Measurements from ENCODE around the gene SPATA16. TPM values are rescaled to one million over a fixed set of nuclear protein-coding genes. Genes with fewer than 3 reads are reported as not detected.

The SPATA16 gene
- total RNA-seq, 4 donors from 2014 or later, result not detected

DNA sequence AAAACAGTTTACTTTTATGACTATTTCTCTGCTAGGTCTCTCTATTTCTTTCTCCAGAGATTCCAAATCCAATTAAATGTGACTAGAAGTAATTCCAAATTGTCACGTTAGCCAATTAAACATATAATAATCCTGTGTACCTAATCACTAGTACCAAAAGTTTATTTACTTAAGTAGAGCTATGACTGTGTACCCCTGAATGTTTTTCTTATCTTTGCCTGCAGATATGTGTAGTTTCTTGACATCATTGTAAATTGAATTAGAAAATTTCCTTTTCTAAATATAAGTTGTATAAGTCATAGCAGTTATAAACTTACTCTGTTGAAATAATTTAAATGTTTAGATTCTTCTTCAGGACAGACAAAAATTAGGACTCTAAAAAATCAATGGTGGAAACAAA, 163.3 kb downstream of the SPATA16 start:
- no peaks in the 10 kb centered on the region for H3K9me3 ChIP-seq
- intact Hi-C loops (cut with DNase I), result no loop called here
- TF ChIP-seq, protein P1, sequence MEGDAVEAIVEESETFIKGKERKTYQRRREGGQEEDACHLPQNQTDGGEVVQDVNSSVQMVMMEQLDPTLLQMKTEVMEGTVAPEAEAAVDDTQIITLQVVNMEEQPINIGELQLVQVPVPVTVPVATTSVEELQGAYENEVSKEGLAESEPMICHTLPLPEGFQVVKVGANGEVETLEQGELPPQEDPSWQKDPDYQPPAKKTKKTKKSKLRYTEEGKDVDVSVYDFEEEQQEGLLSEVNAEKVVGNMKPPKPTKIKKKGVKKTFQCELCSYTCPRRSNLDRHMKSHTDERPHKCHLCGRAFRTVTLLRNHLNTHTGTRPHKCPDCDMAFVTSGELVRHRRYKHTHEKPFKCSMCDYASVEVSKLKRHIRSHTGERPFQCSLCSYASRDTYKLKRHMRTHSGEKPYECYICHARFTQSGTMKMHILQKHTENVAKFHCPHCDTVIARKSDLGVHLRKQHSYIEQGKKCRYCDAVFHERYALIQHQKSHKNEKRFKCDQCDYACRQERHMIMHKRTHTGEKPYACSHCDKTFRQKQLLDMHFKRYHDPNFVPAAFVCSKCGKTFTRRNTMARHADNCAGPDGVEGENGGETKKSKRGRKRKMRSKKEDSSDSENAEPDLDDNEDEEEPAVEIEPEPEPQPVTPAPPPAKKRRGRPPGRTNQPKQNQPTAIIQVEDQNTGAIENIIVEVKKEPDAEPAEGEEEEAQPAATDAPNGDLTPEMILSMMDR (IDR thresholded peaks at IDR 0.05), result no peak
- no peak for TF ChIP-seq POLR2A (IDR thresholded peaks at IDR 0.05)
- DNase-seq, result no peak
- H3K36me3 ChIP-seq, result no peaks in the 10 kb centered on the region
- no peaks in the 10 kb centered on the region for H3K4me1 ChIP-seq
- H3K27ac ChIP-seq, result no peak overlapping the region
- H3K4me3 ChIP-seq (replicated peaks in 1 of 3), result no peak overlapping the region
- 80 to 83% methylated on average over 1 of the region's 1 CpG for WGBS, 2 donors
- H3K27me3 ChIP-seq, result no peaks in the 10 kb centered on the region

DNA sequence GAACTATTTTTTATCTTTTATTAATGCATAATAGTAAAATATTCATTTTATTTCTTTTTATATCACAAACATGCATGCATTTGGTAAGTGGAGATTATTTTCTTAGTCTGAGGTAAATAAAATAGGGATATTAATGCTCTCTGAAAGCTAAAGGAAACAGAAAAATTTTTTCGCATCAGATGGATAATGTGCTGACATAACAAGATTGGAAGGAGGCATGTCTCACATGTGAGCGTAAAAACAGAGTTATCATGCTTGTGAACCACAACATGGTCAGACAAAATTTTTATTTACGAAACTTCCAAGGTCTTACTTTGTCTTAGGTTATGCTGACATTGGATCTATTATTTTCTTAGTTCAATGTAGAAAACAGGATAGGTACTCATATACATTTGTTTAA, 166.1 kb downstream of the SPATA16 start:
- 93 to 94% methylated on average over 3 of the region's 3 CpGs for WGBS, 2 donors
- H3K27me3 ChIP-seq, result no peaks in the 10 kb centered on the region

DNA sequence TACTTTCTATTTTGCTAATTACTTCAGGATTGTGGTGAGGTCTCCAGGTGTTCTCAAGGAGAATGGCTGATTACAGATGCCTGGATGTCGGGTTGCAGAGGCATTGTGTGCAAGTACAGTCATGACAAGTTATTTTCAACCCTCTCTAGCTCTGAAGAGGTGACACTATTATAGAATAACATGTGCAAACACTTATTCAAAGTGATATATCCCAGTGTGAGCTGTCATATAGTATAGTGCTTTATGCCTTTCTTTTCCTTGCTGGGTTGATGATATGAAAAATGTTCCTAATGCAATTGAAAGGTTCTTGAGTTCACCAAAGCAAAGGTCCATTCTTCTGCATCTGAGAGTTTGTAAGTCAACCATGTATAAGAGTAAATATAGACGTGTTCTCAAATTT, 167.2 kb downstream of the SPATA16 start:
- H3K4me3 ChIP-seq (replicated peaks in 1 of 3), result no peak overlapping the region
- intact Hi-C loops (cut with DNase I), result no loop called here
- no peak overlapping the region for H3K27ac ChIP-seq
- no peaks in the 10 kb centered on the region for H3K27me3 ChIP-seq
- no peaks in the 10 kb centered on the region for H3K36me3 ChIP-seq
- WGBS, 2 donors, result 77 to 88% methylated on average over 2 of the region's 2 CpGs
- TF ChIP-seq POLR2A (IDR thresholded peaks at IDR 0.05), result no peak
- TF ChIP-seq, protein P1 (IDR thresholded peaks at IDR 0.05), result no peak
- H3K9me3 ChIP-seq, result no peaks in the 10 kb centered on the region
- no peaks in the 10 kb centered on the region for H3K4me1 ChIP-seq
- no peak for DNase-seq

More for the DNA sequence above, 166.1 kb downstream of the SPATA16 start:
- H3K9me3 ChIP-seq, result no peaks in the 10 kb centered on the region
- H3K36me3 ChIP-seq, result no peaks in the 10 kb centered on the region
- no peak overlapping the region for H3K27ac ChIP-seq
- intact Hi-C loops (cut with DNase I), result no loop called here
- no peaks in the 10 kb centered on the region for H3K4me1 ChIP-seq
- TF ChIP-seq POLR2A (IDR thresholded peaks at IDR 0.05), result no peak
- TF ChIP-seq, protein P1 (IDR thresholded peaks at IDR 0.05), result no peak
- no peak for DNase-seq
- H3K4me3 ChIP-seq (replicated peaks in 1 of 3), result no peak overlapping the region

DNA sequence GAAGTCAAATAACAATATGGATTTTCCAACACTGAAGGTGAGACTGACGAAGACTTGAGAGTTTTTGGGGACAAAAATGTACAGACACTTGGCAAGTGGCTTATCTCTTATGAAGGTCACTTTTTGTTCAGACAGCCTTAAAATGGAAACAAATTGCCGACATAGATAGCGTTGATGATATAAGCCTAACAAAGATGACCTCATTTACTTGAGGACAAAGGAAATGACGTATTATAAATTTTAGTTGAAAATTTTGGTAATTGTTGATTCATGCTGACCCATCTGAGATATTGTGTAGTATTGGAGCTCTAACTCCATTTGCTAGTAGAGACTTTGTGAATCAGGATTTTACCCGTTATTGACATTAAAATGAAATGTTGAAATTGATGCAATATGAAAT, 168.3 kb downstream of the SPATA16 start:
- no peak for DNase-seq
- H3K9me3 ChIP-seq, result no peaks in the 10 kb centered on the region
- no peaks in the 10 kb centered on the region for H3K4me1 ChIP-seq
- 91 to 93% methylated on average over 5 of the region's 5 CpGs for WGBS, 2 donors
- TF ChIP-seq, protein P1 (IDR thresholded peaks at IDR 0.05), result no peak
- no peak for TF ChIP-seq POLR2A (IDR thresholded peaks at IDR 0.05)
- no peak overlapping the region for H3K27ac ChIP-seq
- no peaks in the 10 kb centered on the region for H3K36me3 ChIP-seq
- no peaks in the 10 kb centered on the region for H3K27me3 ChIP-seq
- intact Hi-C loops (cut with DNase I), result no loop called here
- H3K4me3 ChIP-seq (replicated peaks in 1 of 3), result no peak overlapping the region

DNA sequence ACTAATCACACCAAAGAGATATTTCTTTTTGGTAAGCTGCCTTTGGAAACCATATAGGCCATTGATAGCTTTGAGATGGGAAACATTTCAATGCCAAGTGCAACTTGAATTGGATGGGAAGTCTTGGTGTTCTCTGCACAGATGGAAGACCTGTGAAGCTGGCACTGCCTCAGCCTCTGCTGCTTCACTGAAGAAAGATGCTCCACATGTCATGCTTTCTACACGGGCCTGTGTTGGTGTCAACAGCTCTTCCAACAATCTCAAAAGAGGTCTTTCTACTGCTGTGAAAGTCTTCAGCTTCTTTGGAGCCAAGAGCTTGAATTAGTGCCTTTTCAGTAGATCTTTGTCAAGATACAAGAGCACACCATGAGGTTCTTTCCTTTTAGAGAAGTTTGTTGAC, 169.0 kb downstream of the SPATA16 start:
- H3K9me3 ChIP-seq, result no peaks in the 10 kb centered on the region
- H3K4me1 ChIP-seq, result no peaks in the 10 kb centered on the region
- no peak for TF ChIP-seq POLR2A (IDR thresholded peaks at IDR 0.05)
- TF ChIP-seq, protein P1 (IDR thresholded peaks at IDR 0.05), result no peak
- H3K27me3 ChIP-seq, result no peaks in the 10 kb centered on the region
- no peak overlapping the region for H3K27ac ChIP-seq
- H3K36me3 ChIP-seq, result no peaks in the 10 kb centered on the region
- intact Hi-C loops (cut with DNase I), result no loop called here
- DNase-seq, result no peak
- no peak overlapping the region for H3K4me3 ChIP-seq (replicated peaks in 1 of 3)
- 56 to 58% methylated on average over 1 of the region's 1 CpG for WGBS, 2 donors

Measured in thyroid gland (tissue), 4 donors.